HepG2 (cell line): ENCODE measurements around the gene CAMK1. TPM values are rescaled to one million over a fixed set of nuclear protein-coding genes. Genes with fewer than 3 reads are reported as not detected.
A peak's percentile ranks its signal among the peaks of the same experiment; 100 is the strongest.

Experiments
- ARHGAP35 ChIP-seq: sonication (generic); formaldehyde crosslinking; IDR thresholded peaks from 2 replicates; pipeline ENCODE4 v1.9.0; 2022; ENCODE audit warnings: mild to moderate bottlenecking, inconsistent platforms, moderate library complexity, missing genetic modification reagents, borderline replicate concordance
- GMEB2 ChIP-seq: IDR thresholded peaks from 2 replicates; pipeline ENCODE4 v1.6.1; 2016; ENCODE audit warnings: missing biosample characterization, missing genetic modification reagents, low read depth
- HMG20B ChIP-seq: conservative IDR thresholded peaks from 2 replicates; pipeline ENCODE4 v1.6.1; 2016; ENCODE audit warnings: missing genetic modification reagents, missing compliant biosample characterization
- HOMEZ ChIP-seq: IDR thresholded peaks from 2 replicates; pipeline ENCODE4 v1.6.1; 2016; ENCODE audit warnings: low read depth
- IKZF1 ChIP-seq: fragments of 450-650 bp; IDR thresholded peaks from 2 replicates; pipeline ENCODE4 v1.7.1; 2016
- MEIS1 ChIP-seq: sonication (generic); formaldehyde crosslinking; IDR thresholded peaks from 2 replicates; pipeline ENCODE4 v1.9.0; 2021; ENCODE audit warnings: mild to moderate bottlenecking, missing genetic modification reagents, moderate library complexity, borderline replicate concordance
- NFKBIZ ChIP-seq: IDR thresholded peaks from 2 replicates; pipeline ENCODE4 v1.6.1; 2018; ENCODE audit warnings: missing genetic modification reagents, missing compliant biosample characterization
- NR3C1 ChIP-seq: sonication (generic); formaldehyde crosslinking; IDR thresholded peaks from 2 replicates; pipeline ENCODE4 v1.4.0; 2020; ENCODE audit warnings: missing genetic modification reagents
- ONECUT2 ChIP-seq: sonication (generic); formaldehyde crosslinking; IDR thresholded peaks from 2 replicates; pipeline ENCODE4 v1.4.0; 2020; ENCODE audit warnings: missing genetic modification reagents
- PAF1 ChIP-seq: IDR thresholded peaks from 2 replicates; pipeline ENCODE4 v1.6.1; 2016; ENCODE audit warnings: missing genetic modification reagents, missing compliant biosample characterization
- PLRG1 ChIP-seq: fragments of 450-650 bp; conservative IDR thresholded peaks from 2 replicates; pipeline ENCODE4 v1.6.1; 2016
- RFX1 ChIP-seq: fragments of 450-650 bp; IDR thresholded peaks from 2 replicates; pipeline ENCODE4 v1.6.1; 2017
- SETDB1 ChIP-seq: sonication (generic); formaldehyde crosslinking; IDR thresholded peaks from 2 replicates; pipeline ENCODE4 v1.5.1; 2020; ENCODE audit warnings: missing genetic modification reagents, mild to moderate bottlenecking, borderline replicate concordance
- SMAD3 ChIP-seq: sonication (generic); formaldehyde crosslinking; IDR thresholded peaks from 2 replicates; pipeline ENCODE4 v1.4.0; 2020; ENCODE audit warnings: missing genetic modification reagents
- SMARCC2 ChIP-seq: fragments of 450-650 bp; IDR thresholded peaks from 2 replicates; pipeline ENCODE4 v1.6.1; 2017; ENCODE audit warnings: antibody characterized with exemption, mild to moderate bottlenecking
- SMC3 ChIP-seq: IDR thresholded peaks from 2 replicates; pipeline ENCODE4 v1.6.1; 2011; ENCODE audit warnings: low read length, improper control_type of control experiment
- TAF1 ChIP-seq: sonication (generic); formaldehyde crosslinking; IDR thresholded peaks from 2 replicates; pipeline ENCODE4 v1.4.0; 2020; ENCODE audit warnings: missing genetic modification reagents
- ZBTB42 ChIP-seq: sonication (generic); formaldehyde crosslinking; IDR thresholded peaks from 2 replicates; pipeline ENCODE4 v1.5.0; 2020; ENCODE audit warnings: mild to moderate bottlenecking, missing genetic modification reagents
- ZBTB7B ChIP-seq: sonication (generic); formaldehyde crosslinking; IDR thresholded peaks from 2 replicates; pipeline ENCODE4 v1.4.0; 2020; ENCODE audit warnings: missing genetic modification reagents
- ZFP41 ChIP-seq: sonication (generic); formaldehyde crosslinking; IDR thresholded peaks from 2 replicates; pipeline ENCODE4 v1.4.0; 2020; ENCODE audit warnings: mild to moderate bottlenecking, missing genetic modification reagents, borderline replicate concordance
- ZNF280B ChIP-seq: sonication (generic); formaldehyde crosslinking; IDR thresholded peaks from 2 replicates; pipeline ENCODE4 v1.5.0; 2020; ENCODE audit warnings: missing genetic modification reagents, mild to moderate bottlenecking, borderline replicate concordance
- ZNF644 ChIP-seq: IDR thresholded peaks from 2 replicates; pipeline ENCODE4 v1.6.1; 2016; ENCODE audit warnings: low read depth
- ZNF775 ChIP-seq: sonication (generic); formaldehyde crosslinking; IDR thresholded peaks from 2 replicates; pipeline ENCODE4 v1.4.0; 2020; ENCODE audit warnings: missing genetic modification reagents, mild to moderate bottlenecking, moderate library complexity, borderline replicate concordance
- ZNF83 ChIP-seq: sonication (generic); formaldehyde crosslinking; IDR thresholded peaks from 2 replicates; pipeline ENCODE4 v1.4.0; 2020; ENCODE audit warnings: missing genetic modification reagents, mild to moderate bottlenecking, borderline replicate concordance
- ZNF883 ChIP-seq: sonication (generic); formaldehyde crosslinking; IDR thresholded peaks from 2 replicates; pipeline ENCODE4 v1.5.1; 2020; ENCODE audit warnings: mild to moderate bottlenecking, missing genetic modification reagents; ENCODE audit errors: not compliant biosample characterization
- ZSCAN25 ChIP-seq: sonication (generic); formaldehyde crosslinking; IDR thresholded peaks from 2 replicates; pipeline ENCODE4 v1.8.0; 2022; ENCODE audit warnings: mild to moderate bottlenecking, missing genetic modification reagents
- polyA plus RNA-seq, 8 experiments: library from polyadenylated mRNA; depleted of rRNA in 3 of 8; stranded (reverse) in 7 of 8; unstranded in 1 of 8; fragments of >200 nt; fragmentation: Illumina TruSeq in 4 of 8; extraction: Trizol in 4 of 8; gene quantifications; 2 replicates each; pipeline versions ENCODE4 v1.2.1 to v1.2.3, GENCODE V29; 2011 to 2016; ENCODE audit warnings: low read depth in 4 of 8, missing spikeins in 1 of 8, mixed read lengths in 1 of 8; ENCODE audit not compliant: insufficient read depth in 1 of 8
- total RNA-seq, 5 experiments: library from RNA; depleted of rRNA; stranded (reverse); fragments of >200 nt; fragmentation: Illumina TruSeq; extraction: Trizol; gene quantifications; 2 replicates each; pipeline ENCODE4 v1.2.3, GENCODE V29; 2016; ENCODE audit warnings: low read depth in 1 of 5
- TF ChIP-seq, protein P1 (sequence below): sonication (generic); formaldehyde crosslinking; IDR thresholded peaks from 2 replicates; pipeline ENCODE4 v1.4.0; 2020; ENCODE audit warnings: missing genetic modification reagents

The CAMK1 gene
- total and polyA plus RNA-seq, 2 of the 13 experiments (the other 11 are each of a cell fraction or from before 2014, with no cell fraction given), result 26.4 to 53.3 TPM

GRCh38 chr3:9792405-9793160, 22.8 kb upstream of the CAMK1 start, which contains the start of the genes ARPC4 and TADA3 (continued):
- TF ChIP-seq HOMEZ (CRISPR knock-in tag) (no peak), ZNF883 (CRISPR knock-in tag) (no peak), SMC3 (no peak; the same call in 1 of the 2 replicates), ZBTB42 (no peak), SMAD3 (CRISPR knock-in tag) (no peak), PLRG1 (no peak), NFKBIZ (no peak; the same call in 1 of the 2 replicates), SETDB1 (no peak), ZNF83 (CRISPR knock-in tag) (no peak), NR3C1 (CRISPR knock-in tag) (no peak), HMG20B (no peak), SMARCC2 (no peak), ZNF280B (CRISPR knock-in tag) (no peak), ARHGAP35 (CRISPR knock-in tag) (no peak), ONECUT2 (CRISPR knock-in tag) (no peak), ZBTB7B (CRISPR knock-in tag) (peak; percentile 62; the same call in 1 of the 2 replicates), ZSCAN25 (CRISPR knock-in tag) (no peak), IKZF1 (no peak), MEIS1 (CRISPR knock-in tag) (0 out of 2 replicates have a peak, but pooled peaks have one; percentile 47), ZNF775 (CRISPR knock-in tag) (no peak; the same call in 1 of the 2 replicates), RFX1 (no peak), TAF1 (peak; percentile 63; the same call in 1 of the 2 replicates), ZNF644 (no peak), GMEB2 (no peak), PAF1 (CRISPR knock-in tag) (no peak), ZFP41 (no peak)
- TF ChIP-seq, protein P1, sequence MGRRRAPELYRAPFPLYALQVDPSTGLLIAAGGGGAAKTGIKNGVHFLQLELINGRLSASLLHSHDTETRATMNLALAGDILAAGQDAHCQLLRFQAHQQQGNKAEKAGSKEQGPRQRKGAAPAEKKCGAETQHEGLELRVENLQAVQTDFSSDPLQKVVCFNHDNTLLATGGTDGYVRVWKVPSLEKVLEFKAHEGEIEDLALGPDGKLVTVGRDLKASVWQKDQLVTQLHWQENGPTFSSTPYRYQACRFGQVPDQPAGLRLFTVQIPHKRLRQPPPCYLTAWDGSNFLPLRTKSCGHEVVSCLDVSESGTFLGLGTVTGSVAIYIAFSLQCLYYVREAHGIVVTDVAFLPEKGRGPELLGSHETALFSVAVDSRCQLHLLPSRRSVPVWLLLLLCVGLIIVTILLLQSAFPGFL (CRISPR knock-in tag), result no peak
